ENCODE data around the gene ATG4B. TPM values are rescaled to one million over a fixed set of nuclear protein-coding genes. Genes with fewer than 3 reads are reported as not detected.

Gene ATG4B
- total and polyA plus RNA-seq, 2 of the 8 experiments (the other 6 are each of a cell fraction or from before 2014, with no cell fraction given) = 103 to 155 TPM

GRCh38 chr2:241665731-241666440 is 28.4 kb downstream of the ATG4B start:
- no peak overlapping the region for H2BK20ac ChIP-seq (ENCODE audit: low read length)
- H4K20me1 ChIP-seq (replicated peaks in 1 of 2; ENCODE audit: control insufficient read depth in 1 of 2, insufficient read depth in 2 of 2, low read length in 2 of 2) = peaks cover 6 to 9% of the 10 kb centered on the region in 2 experiments
- H3K4me2 ChIP-seq (ENCODE audit: insufficient read depth in 1 of 2, low read depth in 2 of 2, low read length in 2 of 2) = no peak overlapping the region
- no peak overlapping the region for H4K8ac ChIP-seq (ENCODE audit: extremely low read depth, insufficient read depth, low read length)
- ChIA-PET CTCF (ENCODE audit: partially characterized antibody) (interaction anchor here (1.1 to 1.5 kb wide), 5 partner anchors 11 to 68 kb away, joined by 3 to 7 read pairs (median 3); no protein-coding TSS in a partner anchor), POLR2A (ENCODE audit: partially characterized antibody) (interaction anchor here (0.6 to 1.8 kb wide), 5 partner anchors 10 to 35 kb away, joined by 3 to 6 read pairs (median 4); no protein-coding TSS in a partner anchor)
- no peak overlapping the region for H4K91ac ChIP-seq (replicated peaks; ENCODE audit: insufficient read length, low read length)
- no peaks in the 10 kb centered on the region for H3K27me3 ChIP-seq (replicated peaks in 1 of 4; ENCODE audit: control insufficient read depth in 3 of 4, extremely low read depth in 1 of 4, insufficient read depth in 3 of 4, low read length in 3 of 4)
- WGBS, 2 experiments (ENCODE audit: extremely low coverage in 1 of 2, insufficient coverage in 1 of 2, insufficient read length in 1 of 2, insufficient replicate concordance in 2 of 2, low coverage in 1 of 2, low lambda C conversion rate in 2 of 2, missing lambda C conversion rate in 1 of 2) = 92% methylated on average over 23 of the region's 23 CpGs; no CpG with 5 or more reads in 1 of the 2 experiments
- no peak overlapping the region for H3K4me3 ChIP-seq (ENCODE audit: extremely low read depth in 1 of 4, insufficient read depth in 2 of 4, low read depth in 3 of 4, low read length in 4 of 4)
- no peak overlapping the region for H3K56ac ChIP-seq (replicated peaks; ENCODE audit: insufficient read length, low read depth, low read length)
- peaks cover 7 to 24% (median 18%) of the 10 kb centered on the region in 4 experiments for H3K36me3 ChIP-seq (ENCODE audit: control insufficient read depth in 2 of 4, insufficient read depth in 4 of 4, low read length in 3 of 4)
- H2BK120ac ChIP-seq (replicated peaks; ENCODE audit: low read depth, low read length) = no peak overlapping the region
- H2BK5ac ChIP-seq (ENCODE audit: low read depth, low read length) = no peak overlapping the region
- H3K27ac ChIP-seq (ENCODE audit: low read depth, low read length) = no peak overlapping the region
- H2AK5ac ChIP-seq (ENCODE audit: low read depth, low read length) = no peak overlapping the region
- no peak overlapping the region for H3K9ac ChIP-seq (replicated peaks in 1 of 4; ENCODE audit: extremely low read depth in 1 of 4, low read depth in 3 of 4, low read length in 3 of 4)
- FAIRE-seq (no peak), DNase-seq (ENCODE audit: low read depth in 1 of 2, low spot score in 2 of 2) (no peak)
- H3K23me2 ChIP-seq (ENCODE audit: low read depth, low read length) = no peaks in the 10 kb centered on the region
- H2BK12ac ChIP-seq (ENCODE audit: low read depth, low read length) = no peak overlapping the region
- no peak overlapping the region for H2BK15ac ChIP-seq (ENCODE audit: low read length)
- H4K5ac ChIP-seq (ENCODE audit: insufficient read length, low read depth, low read length) = no peak overlapping the region
- H3K9me3 ChIP-seq (ENCODE audit: insufficient read depth in 2 of 2, low read depth in 1 of 2, low read length in 1 of 2) = no peaks in the 10 kb centered on the region
- no peak overlapping the region for H3K14ac ChIP-seq (ENCODE audit: insufficient read length)
- H3K23ac ChIP-seq (ENCODE audit: insufficient read length) = no peak overlapping the region
- no peak overlapping the region for H2AFZ ChIP-seq (ENCODE audit: low read length)
- TF ChIP-seq SIN3A (conservative IDR thresholded peaks at IDR 0.05 in 1 of 2, IDR thresholded peaks at IDR 0.05 in 1 of 2; ENCODE audit: low read depth in 1 of 2, low read length in 2 of 2) (peak; percentile 97), CHD1 (IDR thresholded peaks at IDR 0.05; ENCODE audit: low read depth, low read length) (no peak), RAD21 (IDR thresholded peaks at IDR 0.05 in 1 of 2, conservative IDR thresholded peaks at IDR 0.05 in 1 of 2; ENCODE audit: low read depth in 2 of 2, low read length in 2 of 2) (no peak), CTBP2 (IDR thresholded peaks at IDR 0.05; ENCODE audit: borderline replicate concordance, insufficient read depth, insufficient read length, low read length) (peak; percentile 66), SAP30 (IDR thresholded peaks at IDR 0.05; ENCODE audit: insufficient read depth, insufficient replicate concordance, low read length) (peak; percentile 56)
- H3K4me1 ChIP-seq (replicated peaks in 1 of 4; ENCODE audit: control insufficient read depth in 3 of 4, insufficient read depth in 4 of 4, low read length in 3 of 4) = no peaks in the 10 kb centered on the region
- H3K18ac ChIP-seq (ENCODE audit: extremely low read depth, low read length) = no peak overlapping the region
- H3K79me1 ChIP-seq (ENCODE audit: low read depth, low read length) = no peaks in the 10 kb centered on the region
- no peaks in the 10 kb centered on the region for H3K79me2 ChIP-seq (ENCODE audit: control insufficient read depth in 1 of 2, insufficient read depth in 2 of 2, low read length in 2 of 2)
- H3K4ac ChIP-seq (replicated peaks; ENCODE audit: insufficient read length, low read depth, low read length) = no peak overlapping the region

All from H1 (cell line).